GM18861 (cell line): ENCODE data around the gene CBR1.

Experiments
- ATAC-seq: cut with Tn5 transposase; IDR thresholded peaks from one replicate; pipeline ENCODE4 v1.9.1; 2021; ENCODE audit not compliant: unreplicated experiment

CBR1 gene

DNA sequence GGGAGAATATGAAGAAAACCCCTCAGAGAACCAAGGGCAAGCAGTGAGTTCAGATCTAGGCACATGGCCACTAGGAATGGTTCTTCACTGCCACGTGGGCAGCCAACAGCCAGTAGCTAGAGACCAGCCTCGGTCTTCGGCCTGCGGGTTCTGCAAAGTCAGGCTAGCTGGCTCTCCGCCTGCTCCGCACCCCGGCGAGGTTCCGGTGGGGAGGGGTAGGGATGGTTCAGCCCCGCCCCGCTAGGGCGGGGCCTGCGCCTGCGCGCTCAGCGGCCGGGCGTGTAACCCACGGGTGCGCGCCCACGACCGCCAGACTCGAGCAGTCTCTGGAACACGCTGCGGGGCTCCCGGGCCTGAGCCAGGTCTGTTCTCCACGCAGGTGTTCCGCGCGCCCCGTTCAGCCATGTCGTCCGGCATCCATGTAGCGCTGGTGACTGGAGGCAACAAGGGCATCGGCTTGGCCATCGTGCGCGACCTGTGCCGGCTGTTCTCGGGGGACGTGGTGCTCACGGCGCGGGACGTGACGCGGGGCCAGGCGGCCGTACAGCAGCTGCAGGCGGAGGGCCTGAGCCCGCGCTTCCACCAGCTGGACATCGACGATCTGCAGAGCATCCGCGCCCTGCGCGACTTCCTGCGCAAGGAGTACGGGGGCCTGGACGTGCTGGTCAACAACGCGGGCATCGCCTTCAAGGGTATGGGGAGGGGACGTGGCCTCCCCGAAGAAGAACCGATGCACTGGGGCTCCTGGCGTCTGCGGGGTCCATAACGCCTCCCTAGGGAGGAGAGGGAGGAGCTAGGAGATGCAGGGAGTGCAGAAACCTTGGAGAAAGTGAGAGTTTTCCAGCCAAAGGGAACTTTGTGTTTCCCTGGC, at the start of gene CBR1:
TSS of gene CBR1 (plus strand) at position 312 of the 871 bp plus-strand sequence. CDS start at position 404, 92 bp downstream.
- ATAC-seq: peak; percentile 88

DNA sequence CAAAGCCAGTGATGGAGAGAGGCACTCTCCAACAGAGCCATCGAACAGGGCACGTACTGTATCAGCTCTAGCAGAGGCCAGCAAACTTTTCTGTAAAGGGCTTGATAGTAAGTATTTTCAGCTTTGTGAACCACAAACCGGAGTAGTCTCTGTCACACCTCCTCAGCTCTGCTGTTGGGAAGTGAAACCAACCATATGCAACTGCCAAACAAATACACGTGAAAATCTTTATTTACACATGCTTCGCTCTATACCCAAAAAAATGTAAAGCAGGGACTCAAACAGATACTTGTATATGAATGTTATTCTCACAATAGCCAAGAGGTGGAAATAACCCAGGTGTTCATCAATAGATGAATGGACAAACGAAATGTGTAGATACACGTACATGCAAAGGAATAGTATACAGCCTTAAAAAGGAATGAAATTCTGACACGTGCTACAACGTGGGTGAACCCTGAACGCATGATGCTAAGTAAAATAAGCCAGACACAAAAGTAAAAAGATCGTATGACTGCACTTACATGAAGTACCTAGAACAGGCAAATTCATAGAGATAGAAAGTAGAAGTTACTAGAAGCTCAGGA, 48.5 kb upstream of the CBR1 start:
- ATAC-seq: peak; percentile 64

DNA sequence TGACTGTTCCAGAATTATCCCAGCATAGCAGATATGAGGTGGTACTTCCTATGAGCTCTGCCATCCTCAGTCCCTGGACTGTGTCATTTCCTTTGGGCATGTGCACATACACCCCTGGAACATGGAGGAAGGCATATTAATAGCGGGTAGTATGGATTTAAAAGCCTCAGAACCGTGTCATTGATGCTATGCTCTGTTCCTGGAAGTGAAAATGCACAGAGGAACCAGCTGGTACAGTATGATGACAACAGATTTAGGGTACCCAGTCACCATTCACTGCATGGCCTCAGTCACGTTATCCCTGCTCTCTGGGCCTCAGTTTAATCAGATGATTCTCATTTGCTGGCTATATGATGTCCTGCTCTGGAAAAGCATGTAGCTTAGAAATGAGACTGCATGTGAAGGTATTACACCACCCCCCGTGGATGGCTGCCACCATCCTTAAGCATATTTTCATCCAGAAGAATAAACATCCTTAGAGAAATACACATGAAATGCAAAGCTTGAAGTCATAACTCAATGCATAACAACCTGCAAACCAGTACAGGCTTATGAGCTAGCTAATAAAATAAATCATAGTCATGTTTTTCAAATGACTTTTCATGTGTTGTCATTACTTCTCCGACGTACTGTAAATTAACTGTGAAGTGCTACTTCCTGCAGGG, 47.3 kb upstream of the CBR1 start:
- no peak for ATAC-seq

DNA sequence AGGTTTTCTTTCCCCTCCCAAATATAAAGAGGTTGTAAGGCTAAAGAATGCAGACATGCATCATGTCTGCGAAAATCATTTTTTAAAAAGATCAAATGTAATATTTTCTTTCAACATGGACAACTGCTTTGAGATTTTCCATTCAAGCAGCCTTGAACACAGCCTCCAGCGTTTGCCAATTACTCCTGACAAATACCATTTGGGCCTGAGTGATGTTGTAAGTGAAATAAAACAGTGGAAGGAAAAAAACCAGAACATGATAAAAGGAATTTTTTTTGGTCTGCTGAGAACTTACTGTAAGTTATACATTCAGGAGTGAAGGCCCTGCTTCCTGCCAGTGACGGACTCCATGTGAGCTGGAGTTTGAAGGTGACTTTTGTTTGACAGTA, 46.7 kb upstream of the CBR1 start:
- ATAC-seq: no peak

DNA sequence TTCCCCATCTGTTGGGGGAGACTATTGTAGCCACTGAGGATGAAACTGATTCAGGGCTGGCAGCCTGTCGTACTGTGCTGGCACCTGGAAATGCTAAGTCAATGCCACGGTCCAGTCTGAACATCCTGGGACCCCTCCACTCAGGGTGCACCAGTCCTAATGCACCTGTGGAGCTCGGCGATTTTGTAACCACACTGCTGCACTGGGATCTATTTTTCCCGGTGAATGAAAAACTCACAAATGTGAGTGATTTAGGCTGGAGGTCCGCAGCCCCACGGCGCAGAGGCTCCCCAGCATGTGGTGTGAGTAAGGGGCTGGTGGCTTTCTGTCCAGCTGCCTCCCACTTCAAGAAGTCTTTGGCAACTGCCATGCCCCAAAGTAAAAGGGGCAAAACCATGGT, 45.0 kb upstream of the CBR1 start:
- no peak for ATAC-seq

DNA sequence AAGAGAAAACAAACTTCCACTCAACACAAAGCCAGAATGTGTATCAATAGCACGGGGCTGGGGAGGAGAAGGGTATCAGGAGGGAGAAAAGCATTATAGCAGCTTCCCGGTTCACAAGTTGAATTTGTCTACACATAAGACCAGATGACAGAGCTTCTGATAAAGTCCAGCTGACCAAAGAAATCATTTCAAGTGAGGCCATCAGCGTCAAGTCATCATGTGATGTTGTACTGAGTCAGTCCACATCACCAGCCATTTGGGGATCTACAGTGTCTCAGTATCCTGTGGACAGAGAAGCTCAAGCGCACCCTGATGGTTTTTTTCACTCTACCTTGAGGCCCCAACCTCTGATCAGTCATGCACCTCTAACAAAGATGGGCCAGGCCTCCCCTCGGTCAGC, 42.5 kb upstream of the CBR1 start:
- no peak for ATAC-seq

DNA sequence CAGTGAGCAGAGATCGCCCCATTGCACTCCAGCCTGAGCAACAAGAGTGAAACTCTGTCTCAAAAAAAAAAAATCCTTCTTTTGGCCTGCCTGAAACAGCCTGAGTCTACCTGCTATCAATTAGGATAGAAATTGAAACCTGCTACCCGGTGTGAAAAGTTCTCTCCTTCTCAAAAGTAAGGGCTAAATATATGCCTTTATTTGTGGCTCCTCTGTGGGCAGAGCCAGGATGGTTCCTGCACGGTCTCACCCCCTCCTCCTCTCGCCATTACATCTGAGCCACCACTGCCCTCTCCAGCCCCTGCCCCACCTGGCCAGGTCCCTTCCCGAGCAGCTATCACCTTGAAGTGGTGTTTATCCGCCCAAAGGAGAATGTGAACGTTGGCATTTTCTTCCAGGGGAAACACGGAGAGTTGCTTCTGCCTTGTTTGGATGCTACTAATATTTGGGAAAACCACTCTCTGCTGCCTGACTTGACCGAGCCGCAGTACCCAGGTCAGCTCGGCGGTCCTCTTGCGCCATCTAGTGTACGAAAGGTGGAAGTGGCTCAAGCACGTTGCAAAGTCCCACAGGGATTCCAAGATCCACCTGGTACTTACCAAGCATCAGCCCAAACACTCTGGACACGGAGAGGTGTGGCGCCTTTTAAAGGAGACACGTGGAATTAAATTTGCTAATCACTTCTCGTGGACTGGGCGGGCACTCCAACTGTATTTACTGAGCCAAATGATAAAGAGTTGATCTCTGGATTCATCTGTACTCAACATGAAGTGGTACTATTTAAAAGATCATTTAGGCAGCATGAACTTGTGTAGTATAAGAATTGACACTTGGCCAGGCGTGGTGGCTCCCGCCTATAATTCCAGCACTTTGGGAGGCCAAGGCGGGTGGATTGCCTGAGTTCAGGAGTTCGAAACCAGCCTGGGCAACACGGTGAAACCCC, 41.4 kb upstream of the CBR1 start:
- no peak for ATAC-seq

DNA sequence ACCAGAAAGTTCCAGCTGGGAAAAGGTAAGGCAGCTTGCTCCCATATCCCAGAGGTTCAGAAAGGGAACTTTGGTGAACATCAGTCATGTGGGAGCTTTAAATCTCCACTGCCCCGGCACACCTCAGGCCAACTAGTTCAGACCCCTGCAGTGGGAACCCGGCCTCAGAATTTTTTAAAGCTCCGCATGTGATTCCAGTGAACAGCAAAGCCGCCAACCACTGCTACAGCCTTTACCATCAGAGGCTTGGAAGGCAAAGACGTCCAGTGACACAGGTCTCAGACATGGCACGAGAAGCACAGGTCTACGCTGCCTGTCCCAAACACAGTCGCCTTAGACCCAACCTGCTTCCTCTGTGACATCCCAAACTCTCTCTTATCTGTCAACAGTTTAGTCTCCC, 40.5 kb upstream of the CBR1 start:
- ATAC-seq: no peak

DNA sequence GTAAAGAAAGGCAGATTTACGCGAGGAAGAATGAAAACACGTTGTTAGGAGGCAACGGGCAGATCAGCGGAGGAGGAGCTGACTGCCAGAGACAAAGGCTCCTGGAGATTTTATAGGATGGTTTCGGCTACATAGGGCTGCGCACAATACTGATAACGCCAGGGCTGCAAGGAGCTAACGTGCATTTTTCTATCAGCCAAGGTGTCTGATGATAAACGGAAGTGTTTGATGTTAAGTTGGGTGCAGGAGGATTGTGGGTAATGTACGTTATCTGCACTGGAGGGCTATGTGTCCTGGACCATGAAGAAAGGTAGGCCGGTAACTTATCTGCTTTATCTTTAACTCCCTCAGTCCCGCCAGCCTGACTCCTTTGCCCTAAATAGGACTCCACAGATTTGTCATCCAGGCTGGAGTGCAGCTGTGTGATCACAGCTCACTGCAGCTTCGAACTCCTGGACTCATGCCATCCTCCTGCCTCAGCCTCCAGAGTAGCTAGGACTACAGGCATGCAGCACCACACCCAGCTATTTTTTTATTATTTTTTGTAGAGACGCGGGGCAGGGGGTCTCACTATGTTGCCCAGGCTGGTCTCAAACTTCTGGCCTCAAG, 39.1 kb upstream of the CBR1 start:
- ATAC-seq: no peak

DNA sequence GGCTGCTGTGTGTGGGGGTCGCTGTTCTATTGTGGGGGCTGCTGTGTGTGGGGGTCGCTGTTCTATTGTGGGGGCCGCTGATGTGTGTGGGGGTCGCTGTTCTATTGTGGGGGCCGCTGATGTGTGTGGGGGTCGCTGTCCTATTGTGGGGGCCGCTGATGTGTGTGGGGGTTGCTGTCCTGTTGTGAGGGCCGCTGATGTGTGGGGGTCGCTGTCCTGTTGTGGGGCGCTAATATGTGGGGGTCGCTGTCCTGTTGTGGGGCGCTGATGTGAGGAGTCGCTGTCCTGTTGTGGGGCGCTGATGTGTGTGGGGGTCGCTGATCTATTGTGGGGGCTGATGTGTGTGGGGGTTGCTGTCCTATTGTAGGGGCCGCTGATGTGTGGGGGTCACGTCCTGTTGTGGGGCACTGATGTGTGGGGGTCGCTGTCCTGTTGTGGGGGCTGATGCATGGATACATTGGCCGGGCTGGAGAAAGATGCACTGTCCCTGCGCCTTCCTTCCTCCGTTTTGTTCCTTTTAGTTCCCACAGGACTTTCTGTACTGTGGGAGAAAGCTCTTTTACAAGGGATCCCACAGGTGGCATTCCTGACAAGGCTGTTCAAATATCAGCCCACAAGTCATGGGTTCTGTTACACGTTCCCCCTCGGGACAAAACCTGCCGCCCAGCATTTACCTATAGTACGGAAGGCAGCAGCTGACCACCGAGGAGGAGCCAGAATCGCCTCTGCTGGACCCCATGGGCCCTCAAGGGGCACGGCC, 37.0 kb upstream of the CBR1 start:
- ATAC-seq: no peak

DNA sequence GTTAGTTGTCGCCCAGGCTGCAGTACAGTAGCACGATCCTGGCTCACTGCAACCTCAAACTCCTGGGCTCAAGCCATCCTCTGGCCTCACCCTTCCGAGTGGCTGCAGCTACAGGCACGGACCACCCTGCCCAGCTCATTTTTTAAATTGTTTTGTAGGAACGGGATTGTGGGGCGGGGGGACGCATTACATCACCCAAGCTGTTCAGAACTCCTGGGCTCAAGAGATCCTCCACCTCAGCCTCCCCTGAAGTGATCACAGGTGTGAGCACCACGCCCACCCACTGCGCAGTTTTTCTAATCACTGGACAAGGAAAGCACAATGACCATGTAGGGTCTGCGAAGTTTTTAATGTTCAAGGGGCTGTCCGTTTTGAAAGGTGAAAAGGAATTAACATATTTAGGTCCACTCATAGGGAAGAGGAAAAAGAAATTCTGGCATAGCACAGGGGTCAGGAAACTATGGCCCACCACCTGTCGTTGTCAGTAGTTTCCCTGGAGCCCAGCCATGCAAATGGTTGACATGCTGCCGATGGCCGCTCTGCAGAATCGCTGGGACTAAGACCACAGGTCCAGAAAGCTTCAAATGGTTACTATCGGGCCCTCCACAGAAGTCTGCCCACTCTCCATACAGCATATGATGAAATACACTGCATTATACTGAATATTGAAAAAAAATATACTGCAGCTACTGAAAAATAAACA, 35.5 kb upstream of the CBR1 start:
- ATAC-seq: no peak

DNA sequence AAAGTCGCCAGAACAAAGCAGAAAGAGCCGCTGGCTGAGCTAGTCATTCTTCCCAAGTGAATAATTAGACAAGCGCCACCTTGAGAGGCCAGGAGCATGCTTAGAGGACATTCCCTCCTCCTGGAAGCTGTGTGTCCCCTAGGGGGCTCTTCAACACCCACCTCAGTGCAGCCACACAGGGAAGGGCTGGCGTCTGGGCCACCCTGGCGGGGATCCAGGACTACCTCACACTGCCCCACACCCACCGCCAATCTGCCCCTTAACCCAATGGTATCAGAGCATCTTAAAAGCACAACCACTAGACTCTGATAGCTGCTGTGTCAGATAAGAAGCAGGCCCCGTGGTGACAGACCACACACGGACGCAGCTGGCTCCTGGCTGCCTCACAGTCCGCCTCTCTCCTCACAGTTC, 34.4 kb upstream of the CBR1 start:
- no peak for ATAC-seq

DNA sequence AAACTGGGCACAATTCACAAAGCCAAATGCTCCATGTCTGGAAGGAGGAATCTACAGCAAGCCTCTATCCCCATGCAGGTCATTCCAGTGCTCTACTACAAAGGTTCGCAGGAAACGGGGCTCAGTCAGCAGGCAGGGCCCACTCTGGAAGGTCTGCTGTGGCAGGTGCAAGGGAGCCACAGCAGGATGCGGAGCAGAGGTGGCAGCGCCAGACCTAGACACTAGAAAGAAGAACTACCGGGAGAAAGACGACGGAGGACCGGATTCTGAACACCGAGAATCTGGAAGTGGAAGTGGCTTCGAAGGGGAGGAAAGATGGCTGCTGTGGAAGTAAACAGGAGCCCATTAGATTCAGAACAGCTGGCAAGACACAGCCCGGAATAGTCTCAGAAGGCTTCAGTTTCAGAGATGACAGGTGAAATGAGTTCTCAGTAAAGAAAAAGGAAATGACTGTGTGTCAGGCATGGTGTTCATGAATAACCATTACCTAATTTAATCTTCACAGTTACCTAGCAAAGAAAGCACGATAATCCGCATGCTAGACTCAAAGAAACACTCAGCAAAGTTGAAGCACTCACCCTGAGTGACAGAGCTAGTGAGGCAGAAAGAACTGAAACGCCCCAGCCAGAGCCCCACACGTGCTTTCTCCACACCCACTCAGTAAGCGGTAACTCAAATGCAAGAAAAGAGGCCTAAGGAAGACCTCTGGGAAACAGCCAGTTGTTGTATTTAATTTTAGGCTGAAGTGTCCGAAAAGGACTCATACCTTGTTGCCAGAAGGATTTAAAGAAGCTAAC, 30.9 kb upstream of the CBR1 start:
- ATAC-seq: no peak

DNA sequence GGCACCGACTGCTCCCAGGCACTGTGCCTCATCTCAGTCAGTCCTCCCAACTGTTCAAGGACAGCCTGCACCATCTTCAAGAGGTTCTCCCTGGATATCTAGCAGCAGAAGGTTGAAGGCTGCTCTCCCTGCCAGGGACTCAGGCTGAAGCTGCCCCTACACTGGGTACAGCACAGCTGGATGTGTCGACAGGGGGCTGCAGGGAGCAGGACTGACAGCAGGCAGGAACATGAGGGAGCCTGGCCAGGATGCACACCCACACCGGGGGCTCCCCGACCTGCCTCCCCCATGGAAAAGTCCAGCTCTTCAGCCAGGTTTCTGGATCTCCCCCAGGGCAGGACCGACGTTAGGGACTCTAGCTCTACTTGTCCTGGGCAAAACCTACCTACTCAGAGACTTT, 30.0 kb upstream of the CBR1 start:
- ATAC-seq: no peak

DNA sequence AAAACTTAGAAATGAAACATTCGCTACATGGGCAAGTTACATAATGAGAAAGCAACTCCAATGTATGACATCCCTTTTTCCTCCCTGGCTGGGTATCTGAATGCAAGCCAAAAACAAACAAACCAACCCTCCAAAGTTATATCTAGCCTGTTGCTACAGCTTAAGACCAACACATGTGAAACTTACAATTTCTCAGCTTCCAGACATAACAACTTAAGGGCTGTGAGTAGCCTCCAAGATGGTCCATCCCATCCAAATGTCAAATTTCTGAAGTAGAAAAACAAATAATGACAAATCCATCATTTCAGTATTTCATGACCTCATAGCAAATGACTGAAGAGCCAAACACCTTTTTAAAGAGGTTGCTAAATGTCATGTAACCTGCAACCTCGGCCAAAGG, 29.4 kb upstream of the CBR1 start:
- no peak for ATAC-seq

DNA sequence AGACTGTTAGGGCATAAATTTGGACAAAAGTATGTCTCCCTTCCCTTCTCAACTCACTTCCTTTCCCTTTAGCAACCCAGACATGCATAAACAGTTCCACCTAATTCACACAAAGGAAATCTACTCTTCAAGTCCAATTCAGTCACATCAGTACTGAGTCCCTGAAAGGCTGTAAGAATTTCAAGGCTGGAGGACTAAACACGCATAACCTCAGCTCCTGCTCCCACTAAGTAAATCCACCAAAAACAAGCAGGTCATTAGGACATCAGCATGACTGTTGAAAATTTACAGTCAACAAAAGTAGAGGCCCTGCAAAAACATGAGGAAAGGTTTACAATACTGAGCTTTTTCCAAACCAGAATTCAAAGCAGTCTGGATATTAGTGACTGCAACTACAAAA, 27.9 kb upstream of the CBR1 start:
- no peak for ATAC-seq

DNA sequence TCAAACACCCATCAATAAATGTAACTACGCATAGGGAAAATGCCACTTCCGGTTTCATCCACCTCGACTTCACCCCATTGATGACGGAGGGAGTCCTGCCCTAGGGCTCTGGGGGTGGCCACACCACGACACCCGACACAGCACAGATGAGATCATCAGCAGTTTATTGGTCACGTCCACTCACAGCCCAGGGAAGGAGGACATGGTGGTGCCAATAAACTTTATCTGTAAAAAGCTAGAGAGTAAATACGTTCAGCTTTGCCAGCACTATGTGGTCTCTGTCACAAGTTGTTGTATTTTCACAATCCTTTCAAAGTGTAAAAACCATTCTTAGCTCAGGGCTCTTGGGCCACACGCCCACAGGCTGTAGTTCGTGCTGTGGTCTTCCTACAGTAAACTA, 25.8 kb upstream of the CBR1 start:
- no peak for ATAC-seq

DNA sequence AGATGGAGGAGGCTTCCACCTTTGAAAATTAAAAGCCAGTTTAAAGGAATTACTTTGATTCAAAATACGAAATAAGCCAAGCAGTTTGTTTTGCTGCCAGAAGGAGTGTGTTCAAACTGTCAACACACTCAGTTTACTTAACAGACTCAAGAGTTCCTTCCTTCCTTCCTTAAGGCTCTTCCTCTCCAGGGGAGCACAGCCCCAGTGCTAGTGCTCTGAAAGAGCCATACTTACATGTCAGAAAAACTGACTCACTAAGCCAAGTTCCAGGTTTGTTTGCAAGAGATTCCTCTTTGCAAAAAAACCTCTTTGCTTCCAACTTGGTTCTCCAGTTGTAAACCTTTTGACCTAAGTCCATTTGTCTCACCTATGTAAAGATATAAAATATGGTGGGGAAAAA, 23.8 kb upstream of the CBR1 start:
- no peak for ATAC-seq

DNA sequence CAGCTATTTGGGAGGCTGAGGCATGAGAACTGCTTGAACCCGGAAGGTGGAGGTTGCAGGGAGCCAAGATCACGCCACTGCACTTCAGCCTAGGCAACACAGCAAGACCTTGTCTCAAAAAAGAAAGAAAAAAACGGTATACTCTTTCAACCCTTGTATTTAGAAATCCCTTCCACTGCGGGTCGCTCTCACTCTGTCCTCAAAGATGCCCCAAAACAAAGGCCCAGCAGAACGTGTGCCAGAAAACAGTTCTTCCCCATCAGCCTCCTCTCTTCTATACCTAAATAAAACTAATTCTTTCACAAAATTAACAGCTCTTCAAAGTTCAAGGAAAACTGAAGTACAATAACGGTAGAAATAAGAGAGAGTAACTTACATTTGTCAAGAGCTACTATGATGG, 22.7 kb upstream of the CBR1 start:
- ATAC-seq: no peak
